Spleen (tissue), 7 donors: ENCODE data around the gene POU2F3.

Experiments
- CTCF ChIP-seq, 11 experiments: fragments of 200-600 bp in 7 of 11; fragments of 450-650 bp in 4 of 11; sonication (generic) in 4 of 11; IDR thresholded peaks in 8 of 11; conservative IDR thresholded peaks in 3 of 11; 1 replicate in 7 of 11; 2 replicates in 4 of 11; pipeline versions ENCODE4 v1.4.0 to v1.8.0; 2016 to 2021; ENCODE audit warnings: antibody characterized with exemption in 11 of 11, inconsistent platforms in 4 of 11, mild to moderate bottlenecking in 1 of 11
- POLR2AphosphoS5 ChIP-seq, 3 donors: sonication (generic); formaldehyde crosslinking; IDR thresholded peaks; one replicate each; pipeline ENCODE4 v1.5.1; 2017; ENCODE audit warnings: antibody characterized with exemption in 3 of 3
- donor health status: DM: no; HTN: no; CAD: no; lungs with moderate emphysema.
- donor health status: DM: no; HTN: no; CAD: no.
- donor health status: DM: no; HTN: no; CAD: no.

DNA sequence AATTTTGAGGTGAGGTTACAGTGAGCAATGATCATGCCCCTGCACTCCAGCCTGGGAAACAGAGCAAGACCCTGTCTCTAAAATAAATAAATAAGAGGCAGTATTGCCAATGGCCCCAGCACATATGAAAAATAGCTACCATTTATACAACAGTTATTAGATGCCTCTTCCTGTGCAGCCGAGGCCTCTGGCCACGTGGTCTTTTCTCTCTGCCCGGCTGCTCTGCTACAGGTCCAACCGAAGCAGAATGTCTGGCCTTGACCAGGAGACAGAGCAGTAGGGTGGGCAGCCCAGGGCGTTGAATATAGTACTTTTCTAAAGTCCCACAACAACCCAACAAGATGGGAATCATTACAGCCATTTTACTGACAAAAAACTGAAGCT, 41.5 kb upstream of the POU2F3 start:
- TF ChIP-seq POLR2AphosphoS5 (IDR thresholded peaks at IDR 0.05): no peak
- TF ChIP-seq CTCF (IDR thresholded peaks at IDR 0.05 in 8 of 11, conservative IDR thresholded peaks at IDR 0.05 in 3 of 11): no peak
